HepG2 (cell line): ENCODE measurements around the gene RPS6KA2. TPM values are rescaled to one million over a fixed set of nuclear protein-coding genes. Genes with fewer than 3 reads are reported as not detected.

Experiments
- ATAC-seq: fragments of 200-7000 bp; cut with Tn5 transposase; 3 replicates; pipeline ENCODE4 v1.9.1; 2020; ENCODE audit warnings: mild to moderate bottlenecking, moderate library complexity
- BruUV-seq: library from RNA; stranded (reverse); fragments of 400-500 nt; replicated peaks from 2 replicates; lab custom pipeline; 2021; lab: Mats Ljungman, UMichigan
- CTCF ChIA-PET: fragments of 300-600 bp; formaldehyde crosslinking; extraction: SDS; loops from one replicate; lab custom pipeline; 2021; ENCODE audit warnings: low total read pairs, inconsistent platforms, low intra/inter-chr PET ratio; lab: Yijun Ruan, JAX
- POLR2A ChIA-PET: fragments of 350-600 bp; sonication (Branson Sonifier 250); formaldehyde crosslinking; loops from one replicate; lab custom pipeline; 2020; ENCODE audit warnings: antibody characterized with exemption, inconsistent platforms; lab: Yijun Ruan, JAX
- DNase-seq: peaks from one replicate; pipeline ENCODE4 v3.0.0-alpha.2; 2015; ENCODE audit warnings: low spot score
- FAIRE-seq: peaks from 3 replicates; lab custom pipeline; 2011; peaks lifted over from hg19 to GRCh38; lab: Jason Lieb, UNC
- H2AFZ ChIP-seq: one replicate; pipeline ENCODE4 v1.6.1; 2011; ENCODE audit warnings: low read length, inconsistent platforms
- H3K27ac ChIP-seq: fragments of 300-600 bp; 3 replicates; pipeline ENCODE4 v1.8.0; 2011; ENCODE audit warnings: mixed run types, mild to moderate bottlenecking, mixed read lengths, low read length, inconsistent platforms; ENCODE audit not compliant: insufficient read depth; ENCODE audit errors: extremely low read length
- H3K27me3 ChIP-seq, 2 experiments: fragments of 200-600 bp in 1 of 2; 2 replicates in 1 of 2; 3 replicates in 1 of 2; pipeline versions ENCODE4 v1.6.0 to v1.8.0; 2011; ENCODE audit warnings: low read length in 2 of 2, mild to moderate bottlenecking in 2 of 2, moderate library complexity in 2 of 2, inconsistent platforms in 1 of 2; ENCODE audit not compliant: insufficient read depth in 2 of 2, control insufficient read depth in 1 of 2
- H3K36me3 ChIP-seq, 2 experiments: fragments of 200-600 bp in 1 of 2; replicated peaks in 1 of 2; 2 replicates in 1 of 2; 3 replicates in 1 of 2; pipeline versions ENCODE4 v1.5.1 to v1.8.0; 2011; ENCODE audit warnings: low read length in 2 of 2, inconsistent platforms in 1 of 2; ENCODE audit not compliant: insufficient read depth in 2 of 2, control insufficient read depth in 1 of 2
- H3K4me1 ChIP-seq: 2 replicates; pipeline ENCODE4 v1.5.1; 2012; ENCODE audit warnings: low read length, inconsistent platforms; ENCODE audit not compliant: insufficient read depth
- H3K4me2 ChIP-seq: 2 replicates; pipeline ENCODE4 v1.6.0; 2011; ENCODE audit warnings: low read depth, low read length, inconsistent platforms
- H3K4me3 ChIP-seq, 3 experiments: fragments of 200-600 bp in 1 of 3; sonication (generic), shearing (Covaris generic) in 1 of 3; replicated peaks in 1 of 3; 2 replicates each; pipeline ENCODE4 v1.5.1; 2011 to 2016; ENCODE audit warnings: low read length in 3 of 3, inconsistent platforms in 2 of 3, low read depth in 2 of 3, mild to moderate bottlenecking in 2 of 3, control low read depth in 1 of 3, mixed read lengths in 1 of 3; ENCODE audit not compliant: insufficient read depth in 1 of 3
- H3K79me2 ChIP-seq: one replicate; pipeline ENCODE4 v1.6.1; 2011; ENCODE audit warnings: low read length, inconsistent platforms; ENCODE audit not compliant: insufficient read depth
- H3K9ac ChIP-seq: 2 replicates; pipeline ENCODE4 v1.6.0; 2011; ENCODE audit warnings: mild to moderate bottlenecking, low read depth, low read length, inconsistent platforms; ENCODE audit not compliant: insufficient read depth
- H3K9me3 ChIP-seq: 2 replicates; pipeline ENCODE4 v1.5.1; 2012; ENCODE audit warnings: mild to moderate bottlenecking, low read length
- H4K20me1 ChIP-seq: 2 replicates; pipeline ENCODE4 v1.6.0; 2011; ENCODE audit warnings: inconsistent platforms, mild to moderate bottlenecking, low read length, moderate library complexity; ENCODE audit not compliant: insufficient read depth
- AHDC1 ChIP-seq: sonication (generic); formaldehyde crosslinking; IDR thresholded peaks from 2 replicates; pipeline ENCODE4 v1.5.1; 2020; ENCODE audit warnings: mild to moderate bottlenecking, missing genetic modification reagents, borderline replicate concordance
- CC2D1A ChIP-seq: sonication (generic); formaldehyde crosslinking; IDR thresholded peaks from 2 replicates; pipeline ENCODE4 v1.8.1; 2023; ENCODE audit warnings: mild to moderate bottlenecking, missing genetic modification reagents
- NFYC ChIP-seq: IDR thresholded peaks from 2 replicates; pipeline ENCODE4 v1.6.1; 2016; ENCODE audit warnings: missing genetic modification reagents, missing compliant biosample characterization
- SRF ChIP-seq: IDR thresholded peaks from 2 replicates; pipeline ENCODE4 v1.6.1; 2011; ENCODE audit warnings: mild to moderate bottlenecking, low read depth, low read length, moderate library complexity
- TFAP4 ChIP-seq: sonication (generic); IDR thresholded peaks from 2 replicates; pipeline ENCODE4 v1.6.1; 2016; ENCODE audit warnings: low read depth, borderline replicate concordance
- ZBTB4 ChIP-seq: sonication (generic); formaldehyde crosslinking; IDR thresholded peaks from 2 replicates; pipeline ENCODE4 v1.4.0; 2020; ENCODE audit warnings: missing genetic modification reagents, mild to moderate bottlenecking, borderline replicate concordance
- ZFP91 ChIP-seq: sonication (generic); formaldehyde crosslinking; IDR thresholded peaks from 2 replicates; pipeline ENCODE4 v1.9.0; 2022; ENCODE audit warnings: missing genetic modification reagents, mild to moderate bottlenecking, borderline replicate concordance
- ZNF17 ChIP-seq: sonication (generic); formaldehyde crosslinking; IDR thresholded peaks from 2 replicates; pipeline ENCODE4 v1.5.0; 2020; ENCODE audit warnings: mild to moderate bottlenecking, missing genetic modification reagents
- ZNF343 ChIP-seq: sonication (generic); formaldehyde crosslinking; IDR thresholded peaks from 2 replicates; pipeline ENCODE4 v1.4.0; 2020; ENCODE audit warnings: mild to moderate bottlenecking, missing genetic modification reagents
- ZNF605 ChIP-seq: sonication (generic); formaldehyde crosslinking; IDR thresholded peaks from 2 replicates; pipeline ENCODE4 v1.8.0; 2022; ENCODE audit warnings: mild to moderate bottlenecking, missing genetic modification reagents
- ZNF772 ChIP-seq: sonication (generic); formaldehyde crosslinking; IDR thresholded peaks from 2 replicates; pipeline ENCODE4 v1.5.0; 2020; ENCODE audit warnings: mild to moderate bottlenecking, missing genetic modification reagents
- ZSCAN21 ChIP-seq: sonication (generic); formaldehyde crosslinking; IDR thresholded peaks from 2 replicates; pipeline ENCODE4 v1.8.0; 2022; ENCODE audit warnings: mild to moderate bottlenecking, missing genetic modification reagents, moderate library complexity, borderline replicate concordance
- WGBS: methylation state at CpG from one replicate; pipeline ENCODE4 v1.1.6; 2017; ENCODE audit warnings: low lambda C conversion rate; 5-methylcytosine and 5-hydroxymethylcytosine counted together
- in situ Hi-C: cut with HindIII; loops from 2 replicates; pipeline ENCODE4 v1.10.0; 2017; ENCODE audit warnings: low pct_unique_long_range_greater_than_20kb; ENCODE audit not compliant: extremely low pct_ligation_motif_present
- intact Hi-C: fragments of 100-400 bp; cut with micrococcal nuclease; formaldehyde crosslinking; loops from one replicate; pipeline ENCODE4 v1.10.0; 2022; ENCODE audit not compliant: unreplicated experiment
- polyA plus RNA-seq, 8 experiments: library from polyadenylated mRNA; depleted of rRNA in 3 of 8; stranded (reverse) in 7 of 8; unstranded in 1 of 8; fragments of >200 nt; fragmentation: Illumina TruSeq in 4 of 8; extraction: Trizol in 4 of 8; gene quantifications; 2 replicates each; pipeline versions ENCODE4 v1.2.1 to v1.2.3, GENCODE V29; 2011 to 2016; ENCODE audit warnings: low read depth in 4 of 8, missing spikeins in 1 of 8, mixed read lengths in 1 of 8; ENCODE audit not compliant: insufficient read depth in 1 of 8
- total RNA-seq, 5 experiments: library from RNA; depleted of rRNA; stranded (reverse); fragments of >200 nt; fragmentation: Illumina TruSeq; extraction: Trizol; gene quantifications; 2 replicates each; pipeline ENCODE4 v1.2.3, GENCODE V29; 2016; ENCODE audit warnings: low read depth in 1 of 5

The RPS6KA2 gene
- total and polyA plus RNA-seq, 2 of the 13 experiments (the other 11 are each of a cell fraction or from before 2014, with no cell fraction given): 0.22 to 0.38 TPM

GRCh38 chr6:166670894-166671293 lies 43.8 kb upstream of the RPS6KA2 start (continued):
- TF ChIP-seq NFYC (no peak), CC2D1A (CRISPR knock-in tag) (no peak), AHDC1 (CRISPR knock-in tag) (no peak), ZNF772 (CRISPR knock-in tag) (no peak), ZNF343 (CRISPR knock-in tag) (no peak), SRF (no peak), ZNF17 (no peak), ZSCAN21 (CRISPR knock-in tag) (no peak)

- no peak overlapping the region for H3K9ac ChIP-seq
- intact Hi-C loops (no loop called here), in situ Hi-C loops (no loop called here)
- no peaks in the 10 kb centered on the region for H3K4me1 ChIP-seq
- no peaks in the 10 kb centered on the region for H3K36me3 ChIP-seq
- BruUV-seq: no TSS peak
- H3K79me2 ChIP-seq: no peaks in the 10 kb centered on the region
- POLR2A ChIA-PET: no interaction called here
- FAIRE-seq (no peak), ATAC-seq (no peak), DNase-seq (no peak)
- H4K20me1 ChIP-seq: no peaks in the 10 kb centered on the region; the same call in 1 of the 2 replicates
- H3K9me3 ChIP-seq: no peaks in the 10 kb centered on the region
- H3K4me3 ChIP-seq: no peak overlapping the region
- CTCF ChIA-PET: no interaction called here
- no peak overlapping the region for H2AFZ ChIP-seq
- peaks cover 24 to 91% of the 10 kb centered on the region in 2 experiments for H3K27me3 ChIP-seq
- H3K27ac ChIP-seq: no peak overlapping the region
- WGBS: 41% methylated on average over 9 of the region's 9 CpGs
- H3K4me2 ChIP-seq: no peak overlapping the region
- no peak for TF ChIP-seq TFAP4
- TF ChIP-seq ZBTB4 (CRISPR knock-in tag): no peak
- TF ChIP-seq ZNF605 (CRISPR knock-in tag): no peak
- TF ChIP-seq ZFP91 (CRISPR knock-in tag): no peak
These were observed 43.0 kb upstream of the RPS6KA2 start for GRCh38 chr6:166670013-166670412.
